Tibial nerve (tissue), 4 donors: ENCODE data around the gene HBZ. TPM values are rescaled to one million over a fixed set of nuclear protein-coding genes. Genes with fewer than 3 reads are reported as not detected.

Experiments used
- DNase-seq, 2 donors: peaks; one replicate each; pipeline ENCODE4 v3.0.0-alpha.2; 2019; ENCODE audit warnings: low spot score in 2 of 2
- H3K27ac ChIP-seq, 4 donors: fragments of 200-600 bp; sonication (generic) in 3 of 4; one replicate each; pipeline ENCODE4 v1.5.1; 2017 to 2019; ENCODE audit warnings: mild to moderate bottlenecking in 1 of 4
- H3K27me3 ChIP-seq, 2 donors: fragments of 200-600 bp; sonication (generic) in 1 of 2; one replicate each; pipeline versions ENCODE4 v1.5.1 to v1.6.0; 2017 to 2019
- H3K36me3 ChIP-seq, 3 donors: fragments of 200-600 bp; sonication (generic); one replicate each; pipeline ENCODE4 v1.5.1; 2018 to 2019
- H3K4me1 ChIP-seq, 4 donors: fragments of 200-600 bp; sonication (generic) in 3 of 4; one replicate each; pipeline ENCODE4 v1.5.1; 2017 to 2019
- H3K4me3 ChIP-seq, 4 donors: fragments of 200-600 bp; sonication (generic) in 3 of 4; one replicate each; pipeline ENCODE4 v1.5.1; 2017 to 2019; ENCODE audit warnings: mild to moderate bottlenecking in 1 of 4, moderate library complexity in 1 of 4
- H3K9me3 ChIP-seq, 4 donors: fragments of 200-600 bp; sonication (generic) in 3 of 4; one replicate each; pipeline ENCODE4 v1.5.1; 2017 to 2019
- EP300 ChIP-seq, 2 donors: sonication (generic); formaldehyde crosslinking; IDR thresholded peaks; one replicate each; pipeline ENCODE4 v1.6.1; 2017; ENCODE audit warnings: antibody characterized with exemption in 2 of 2, mild to moderate bottlenecking in 1 of 2
- POLR2A ChIP-seq, 2 donors: fragments of 450-650 bp; IDR thresholded peaks; one replicate each; pipeline ENCODE4 v1.6.1; 2017; ENCODE audit warnings: antibody characterized with exemption in 2 of 2, mild to moderate bottlenecking in 2 of 2, moderate library complexity in 2 of 2
- WGBS, 2 donors: methylation state at CpG; one replicate each; pipeline ENCODE4 v1.1.5; 2018; 5-methylcytosine and 5-hydroxymethylcytosine counted together
- total RNA-seq, 4 donors: library from RNA; depleted of rRNA; stranded (reverse); fragments of >200 nt; gene quantifications; one replicate each; pipeline ENCODE4 v1.1.0, GENCODE V29; 2016
- TF ChIP-seq, protein P1 (sequence below), 5 experiments: fragments of 200-600 bp in 3 of 5; fragments of 450-650 bp in 2 of 5; sonication (generic) in 3 of 5; IDR thresholded peaks; one replicate each; pipeline ENCODE4 v1.5.1; 2016 to 2019; ENCODE audit warnings: antibody characterized with exemption in 5 of 5, mild to moderate bottlenecking in 3 of 5, moderate library complexity in 2 of 5

HBZ gene
- total RNA-seq, 4 donors from 2014 or later = not detected

DNA sequence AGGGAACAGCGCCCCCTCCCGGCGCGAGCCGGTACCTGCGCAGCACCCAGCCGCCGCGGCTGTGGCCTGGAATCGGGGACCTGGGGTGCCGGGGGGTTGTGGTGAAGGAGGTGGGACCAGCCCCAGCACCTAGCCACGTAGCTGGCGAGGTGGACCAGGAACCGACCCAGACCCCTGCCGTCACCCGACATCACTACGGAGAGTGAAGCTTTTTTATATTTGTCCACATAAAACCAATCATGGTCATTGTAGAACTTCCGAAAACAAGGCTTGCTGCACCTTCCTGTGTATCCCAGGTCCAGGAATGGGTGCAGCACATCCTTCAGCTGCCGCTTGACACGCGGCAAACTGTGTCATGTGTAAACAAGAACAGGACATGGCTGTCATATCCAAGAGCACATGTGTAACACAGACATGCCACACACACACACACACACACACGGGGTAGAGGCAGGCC is 29.1 kb downstream of the HBZ start:
- Histone ChIP-seq H3K27ac (no peak overlapping the region), H3K4me1 (peaks cover 0 to 29% (median 15%) of the 10 kb centered on the region in 4 donors), H3K36me3 (peaks cover 0 to 16% (median 0%) of the 10 kb centered on the region in 3 donors), H3K27me3 (peaks cover 0 to 43% of the 10 kb centered on the region in 2 donors), H3K9me3 (no peaks in the 10 kb centered on the region), H3K4me3 (peak overlapping the region in 2 of 4 donors; percentile 17 to 41)
- DNase-seq = peak in 1 of 2 donors; percentile 67
- TF ChIP-seq, protein P1, sequence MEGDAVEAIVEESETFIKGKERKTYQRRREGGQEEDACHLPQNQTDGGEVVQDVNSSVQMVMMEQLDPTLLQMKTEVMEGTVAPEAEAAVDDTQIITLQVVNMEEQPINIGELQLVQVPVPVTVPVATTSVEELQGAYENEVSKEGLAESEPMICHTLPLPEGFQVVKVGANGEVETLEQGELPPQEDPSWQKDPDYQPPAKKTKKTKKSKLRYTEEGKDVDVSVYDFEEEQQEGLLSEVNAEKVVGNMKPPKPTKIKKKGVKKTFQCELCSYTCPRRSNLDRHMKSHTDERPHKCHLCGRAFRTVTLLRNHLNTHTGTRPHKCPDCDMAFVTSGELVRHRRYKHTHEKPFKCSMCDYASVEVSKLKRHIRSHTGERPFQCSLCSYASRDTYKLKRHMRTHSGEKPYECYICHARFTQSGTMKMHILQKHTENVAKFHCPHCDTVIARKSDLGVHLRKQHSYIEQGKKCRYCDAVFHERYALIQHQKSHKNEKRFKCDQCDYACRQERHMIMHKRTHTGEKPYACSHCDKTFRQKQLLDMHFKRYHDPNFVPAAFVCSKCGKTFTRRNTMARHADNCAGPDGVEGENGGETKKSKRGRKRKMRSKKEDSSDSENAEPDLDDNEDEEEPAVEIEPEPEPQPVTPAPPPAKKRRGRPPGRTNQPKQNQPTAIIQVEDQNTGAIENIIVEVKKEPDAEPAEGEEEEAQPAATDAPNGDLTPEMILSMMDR (IDR thresholded peaks at IDR 0.05) = peak; percentile 85 to 97 (median 93)
- TF ChIP-seq EP300 (IDR thresholded peaks at IDR 0.05) = no peak
- 10 to 17% methylated on average over 9 to 22 of the region's 22 CpGs for WGBS, 2 donors

DNA sequence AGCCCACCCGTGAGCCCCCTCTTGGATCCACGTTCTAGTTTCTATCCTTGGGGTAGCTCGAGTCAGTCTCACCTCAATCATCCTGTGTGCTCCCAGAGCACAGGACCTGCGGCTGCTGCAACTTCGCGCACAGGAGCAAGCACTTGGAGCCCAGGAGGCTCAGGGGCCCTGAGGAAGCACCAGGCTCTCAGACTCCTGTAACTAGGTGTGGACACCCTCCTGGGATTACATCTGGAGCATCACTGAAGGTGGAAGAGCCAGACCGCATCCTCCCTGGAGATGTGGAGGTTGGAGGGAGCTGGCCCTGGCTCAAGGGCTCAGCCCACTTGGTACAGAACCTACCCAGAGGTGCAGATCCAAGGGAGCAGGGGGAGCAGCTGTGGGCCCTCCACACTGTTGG is 30.6 kb downstream of the HBZ start:
- Histone ChIP-seq H3K4me1 (peaks cover 0 to 21% (median 14%) of the 10 kb centered on the region in 4 donors), H3K27ac (no peak overlapping the region), H3K4me3 (no peak overlapping the region), H3K36me3 (peaks cover 0 to 26% (median 0%) of the 10 kb centered on the region in 3 donors), H3K27me3 (peaks cover 0 to 32% of the 10 kb centered on the region in 2 donors), H3K9me3 (no peaks in the 10 kb centered on the region)
- DNase-seq = no peak
- 55 to 71% methylated on average over 7 of the region's 7 CpGs for WGBS, 2 donors
- TF ChIP-seq, protein P1 (IDR thresholded peaks at IDR 0.05) = no peak
- TF ChIP-seq EP300 (IDR thresholded peaks at IDR 0.05) = no peak
- TF ChIP-seq POLR2A (IDR thresholded peaks at IDR 0.05) = no peak

DNA sequence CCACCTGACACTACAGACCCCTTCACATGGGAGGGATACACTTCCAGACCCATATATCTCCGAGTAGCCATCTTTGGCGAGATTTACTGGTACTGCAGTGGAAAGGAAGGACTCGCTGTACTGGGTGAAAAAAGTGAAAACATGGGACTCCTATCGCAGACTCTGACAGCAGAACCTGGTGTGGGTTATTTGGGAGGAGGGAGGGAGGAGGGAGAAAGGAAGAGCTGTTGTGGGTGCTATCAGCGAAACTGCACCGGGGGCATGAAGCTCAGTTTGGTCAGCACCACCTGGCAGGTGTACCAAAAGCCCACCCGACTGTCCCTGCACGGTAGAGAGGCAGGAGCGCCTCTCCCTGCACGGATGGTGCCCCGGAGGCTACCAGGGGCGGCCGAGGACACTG is 32.8 kb downstream of the HBZ start:
- TF ChIP-seq, protein P1 (IDR thresholded peaks at IDR 0.05) = no peak
- TF ChIP-seq POLR2A (IDR thresholded peaks at IDR 0.05) = no peak
- no peak for TF ChIP-seq EP300 (IDR thresholded peaks at IDR 0.05)
- Histone ChIP-seq H3K9me3 (no peaks in the 10 kb centered on the region), H3K4me1 (peaks cover 0 to 15% (median 12%) of the 10 kb centered on the region in 4 donors), H3K4me3 (no peak overlapping the region), H3K27ac (no peak overlapping the region), H3K36me3 (peaks cover 2 to 48% (median 9%) of the 10 kb centered on the region in 3 donors), H3K27me3 (peaks cover 0 to 10% of the 10 kb centered on the region in 2 donors)
- no peak for DNase-seq
- WGBS, 2 donors = 80 to 81% methylated on average over 13 of the region's 13 CpGs

DNA sequence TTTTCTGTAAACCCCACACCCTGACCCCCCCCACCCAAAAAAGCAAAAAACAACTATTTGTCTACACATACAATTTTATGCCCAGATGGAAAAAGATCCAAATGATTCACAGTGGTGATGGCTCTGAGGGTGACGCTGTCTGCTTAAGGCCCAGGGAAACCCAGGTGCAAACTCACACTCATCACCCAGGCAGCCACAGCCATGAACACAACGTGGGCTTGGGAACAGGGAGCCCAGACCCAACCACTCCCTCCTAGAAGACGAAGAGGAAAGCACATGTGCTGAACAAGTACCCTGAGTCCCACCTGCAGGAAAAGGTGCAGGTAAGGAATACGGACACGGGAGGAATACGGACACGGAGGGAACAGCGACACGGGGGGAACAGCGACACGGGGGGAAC is 33.2 kb downstream of the HBZ start:
- peaks cover 0 to 10% (median 8%) of the 10 kb centered on the region in 4 donors for H3K4me1 ChIP-seq
- TF ChIP-seq EP300 (IDR thresholded peaks at IDR 0.05) (no peak), POLR2A (IDR thresholded peaks at IDR 0.05) (no peak)
- TF ChIP-seq, protein P1 (IDR thresholded peaks at IDR 0.05) = no peak
- H3K4me3 ChIP-seq = no peak overlapping the region
- H3K36me3 ChIP-seq = peaks cover 2 to 52% (median 9%) of the 10 kb centered on the region in 3 donors
- no peak overlapping the region for H3K27ac ChIP-seq
- 77 to 85% methylated on average over 6 to 9 of the region's 11 CpGs for WGBS, 2 donors
- peaks cover 0 to 6% of the 10 kb centered on the region in 2 donors for H3K27me3 ChIP-seq
- no peaks in the 10 kb centered on the region for H3K9me3 ChIP-seq
- no peak for DNase-seq

DNA sequence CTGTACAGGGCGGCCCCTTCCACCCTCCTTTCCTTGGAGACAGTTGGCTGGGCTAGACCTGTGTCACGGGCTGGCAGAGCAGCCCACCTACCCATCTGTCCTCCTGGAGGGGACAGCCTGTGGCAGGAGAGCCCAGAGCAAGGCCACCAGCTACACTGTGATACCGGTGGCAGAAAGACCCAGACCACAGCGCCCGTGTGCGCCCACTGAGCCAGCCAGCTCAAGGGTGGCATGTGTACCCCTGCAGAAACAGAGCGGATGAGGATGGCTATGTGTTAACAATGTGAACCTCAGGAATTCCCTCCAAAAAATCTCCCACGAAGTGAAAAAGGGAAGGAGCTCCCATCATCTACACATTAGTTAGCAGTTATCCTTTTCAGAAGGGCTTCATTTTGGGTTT is 34.9 kb downstream of the HBZ start:
- peaks cover 5 to 69% (median 15%) of the 10 kb centered on the region in 3 donors for H3K36me3 ChIP-seq
- H3K27ac ChIP-seq = no peak overlapping the region
- no peaks in the 10 kb centered on the region for H3K4me1 ChIP-seq
- DNase-seq = no peak
- WGBS, 2 donors = 93 to 94% methylated on average over 8 of the region's 8 CpGs
- H3K4me3 ChIP-seq = no peak overlapping the region
- H3K9me3 ChIP-seq = no peaks in the 10 kb centered on the region
- TF ChIP-seq, protein P1 (IDR thresholded peaks at IDR 0.05) = no peak
- no peak for TF ChIP-seq POLR2A (IDR thresholded peaks at IDR 0.05)
- no peak for TF ChIP-seq EP300 (IDR thresholded peaks at IDR 0.05)
- H3K27me3 ChIP-seq = no peaks in the 10 kb centered on the region
